Karpas-422 (cell line): Measurements from ENCODE around the gene E2F6. TPM values are rescaled to one million over a fixed set of nuclear protein-coding genes. Genes with fewer than 3 reads are reported as not detected.
A peak's percentile ranks its signal among the peaks of the same experiment; 100 is the strongest.

Experiments
- DNase-seq: peaks from one replicate; pipeline ENCODE4 v3.0.0-alpha.2; 2015
- H2AFZ ChIP-seq: fragments of 200-600 bp; sonication (generic); 2 replicates; pipeline ENCODE4 v1.6.1; 2014; ENCODE audit warnings: antibody characterized with exemption, low read length, mixed read lengths
- H3K27ac ChIP-seq: fragments of 200-600 bp; sonication (generic); 2 replicates; pipeline ENCODE4 v1.5.1; 2014; ENCODE audit warnings: mild to moderate bottlenecking, low read length, moderate library complexity
- H3K27me3 ChIP-seq: fragments of 200-600 bp; sonication (generic); 2 replicates; pipeline ENCODE4 v1.6.1; 2014; ENCODE audit warnings: low read length, mixed read lengths
- H3K36me3 ChIP-seq: fragments of 200-600 bp; sonication (generic); 2 replicates; pipeline ENCODE4 v1.6.1; 2014; ENCODE audit warnings: low read length, mixed read lengths; ENCODE audit not compliant: insufficient read depth
- H3K4me1 ChIP-seq: fragments of 200-600 bp; sonication (generic); 2 replicates; pipeline ENCODE4 v1.6.1; 2014; ENCODE audit warnings: mild to moderate bottlenecking, low read length, mixed read lengths
- H3K4me2 ChIP-seq: fragments of 200-600 bp; sonication (generic); 2 replicates; pipeline ENCODE4 v1.6.1; 2014; ENCODE audit warnings: low read length, low read depth, mild to moderate bottlenecking; ENCODE audit not compliant: poor library complexity, severe bottlenecking
- H3K4me3 ChIP-seq: fragments of 200-600 bp; sonication (generic); 2 replicates; pipeline ENCODE4 v1.5.1; 2014; ENCODE audit warnings: mild to moderate bottlenecking, antibody characterized with exemption, low read length, mixed read lengths
- H3K79me2 ChIP-seq: fragments of 200-600 bp; sonication (generic); 2 replicates; pipeline ENCODE4 v1.6.1; 2014; ENCODE audit warnings: mild to moderate bottlenecking, low read length, mixed read lengths
- H3K9ac ChIP-seq: fragments of 200-600 bp; sonication (generic); 2 replicates; pipeline ENCODE4 v1.6.0; 2014; ENCODE audit warnings: low read length
- H3K9me2 ChIP-seq: fragments of 200-600 bp; sonication (generic), shearing (Covaris generic); replicated peaks from 2 replicates; pipeline ENCODE4 v1.6.0; 2014; ENCODE audit warnings: mild to moderate bottlenecking, low read length, moderate library complexity; ENCODE audit not compliant: insufficient read depth
- H3K9me3 ChIP-seq: fragments of 300-700, 200-600 bp; sonication (generic); 2 replicates; pipeline ENCODE4 v1.6.1; 2014; ENCODE audit warnings: low read length, mixed read lengths
- H4K20me1 ChIP-seq: fragments of 200-600 bp; sonication (generic); 2 replicates; pipeline ENCODE4 v1.6.1; 2014; ENCODE audit warnings: mild to moderate bottlenecking, antibody characterized with exemption, low read length, low read depth; ENCODE audit not compliant: insufficient read depth
- total RNA-seq: library from RNA; depleted of rRNA; stranded (reverse); fragments of >200 nt; shearing (Covaris generic); gene quantifications from 2 replicates; pipeline ENCODE4 v1.2.3, GENCODE V29; 2014; ENCODE audit warnings: low replicate concordance

The E2F6 gene
- total RNA-seq, 1 experiment from 2014 or later: 11.5 TPM

- no peaks in the 10 kb centered on the region for H4K20me1 ChIP-seq
- peaks cover 8% of the 10 kb centered on the region; the same call in 1 of the 2 replicates for H3K9me3 ChIP-seq
- no peaks in the 10 kb centered on the region for H3K36me3 ChIP-seq
- no peak overlapping the region for H3K4me3 ChIP-seq
- H2AFZ ChIP-seq: no peak overlapping the region
- no peak overlapping the region for H3K27ac ChIP-seq
- no peaks in the 10 kb centered on the region for H3K27me3 ChIP-seq
- H3K79me2 ChIP-seq: no peaks in the 10 kb centered on the region
- no peak overlapping the region for H3K4me2 ChIP-seq
- no peaks in the 10 kb centered on the region for H3K4me1 ChIP-seq
- no peaks in the 10 kb centered on the region for H3K9me2 ChIP-seq
- no peak for DNase-seq
- no peak overlapping the region for H3K9ac ChIP-seq
Observed at GRCh38 chr2:11422491-11422865, 43.5 kb downstream of the E2F6 start.

GRCh38 chr2:11421863-11422490 lies 44.0 kb downstream of the E2F6 start:
- Histone ChIP-seq H3K4me1 (no peaks in the 10 kb centered on the region), H3K9me3 (peaks cover 13% of the 10 kb centered on the region; the same call in 1 of the 2 replicates), H3K4me3 (no peak overlapping the region), H3K36me3 (no peaks in the 10 kb centered on the region), H2AFZ (no peak overlapping the region), H4K20me1 (no peaks in the 10 kb centered on the region), H3K4me2 (no peak overlapping the region), H3K9me2 (no peaks in the 10 kb centered on the region), H3K27ac (no peak overlapping the region), H3K27me3 (no peaks in the 10 kb centered on the region), H3K79me2 (no peaks in the 10 kb centered on the region), H3K9ac (no peak overlapping the region)
- no peak for DNase-seq

- no peak overlapping the region for H2AFZ ChIP-seq
- H3K27ac ChIP-seq: no peak overlapping the region
- H3K9me3 ChIP-seq: peaks cover 13% of the 10 kb centered on the region; the same call in 1 of the 2 replicates
- no peak overlapping the region for H3K4me3 ChIP-seq
- no peak overlapping the region for H3K9ac ChIP-seq
- no peaks in the 10 kb centered on the region for H3K4me1 ChIP-seq
- no peaks in the 10 kb centered on the region for H3K79me2 ChIP-seq
- no peak overlapping the region for H3K4me2 ChIP-seq
- H3K36me3 ChIP-seq: no peaks in the 10 kb centered on the region
- no peak for DNase-seq
- no peaks in the 10 kb centered on the region for H4K20me1 ChIP-seq
- H3K9me2 ChIP-seq: no peaks in the 10 kb centered on the region
- no peaks in the 10 kb centered on the region for H3K27me3 ChIP-seq
Observed at GRCh38 chr2:11420671-11421070, 45.3 kb downstream of the E2F6 start.

- Histone ChIP-seq H3K36me3 (no peaks in the 10 kb centered on the region), H3K4me3 (no peak overlapping the region)
Observed at GRCh38 chr2:11420190-11420589, 45.8 kb downstream of the E2F6 start.

GRCh38 chr2:11419781-11420180 lies 46.2 kb downstream of the E2F6 start:
- H3K4me2 ChIP-seq: no peak overlapping the region
- no peaks in the 10 kb centered on the region for H3K4me1 ChIP-seq
- H3K36me3 ChIP-seq: no peaks in the 10 kb centered on the region
- DNase-seq: no peak
- no peak overlapping the region for H3K4me3 ChIP-seq
- H4K20me1 ChIP-seq: no peaks in the 10 kb centered on the region
- H3K9me2 ChIP-seq: no peaks in the 10 kb centered on the region
- no peak overlapping the region for H3K27ac ChIP-seq
- no peak overlapping the region for H3K9ac ChIP-seq
- H3K79me2 ChIP-seq: no peaks in the 10 kb centered on the region
- H3K27me3 ChIP-seq: no peaks in the 10 kb centered on the region
- no peak overlapping the region for H2AFZ ChIP-seq
- peaks cover 13% of the 10 kb centered on the region; the same call in 1 of the 2 replicates for H3K9me3 ChIP-seq

More at GRCh38 chr2:11420190-11420589, 45.8 kb downstream of the E2F6 start:
- no peaks in the 10 kb centered on the region for H3K27me3 ChIP-seq
- no peak overlapping the region for H3K9ac ChIP-seq
- no peaks in the 10 kb centered on the region for H3K79me2 ChIP-seq
- H3K9me2 ChIP-seq: no peaks in the 10 kb centered on the region
- H3K4me2 ChIP-seq: no peak overlapping the region
- no peaks in the 10 kb centered on the region for H3K4me1 ChIP-seq
- no peak for DNase-seq
- no peaks in the 10 kb centered on the region for H4K20me1 ChIP-seq
- no peak overlapping the region for H2AFZ ChIP-seq
- peaks cover 13% of the 10 kb centered on the region; the same call in 1 of the 2 replicates for H3K9me3 ChIP-seq
- no peak overlapping the region for H3K27ac ChIP-seq

- Histone ChIP-seq H3K9me3 (peaks cover 13% of the 10 kb centered on the region; the same call in 1 of the 2 replicates), H3K36me3 (no peaks in the 10 kb centered on the region), H3K9ac (no peak overlapping the region), H3K4me2 (no peak overlapping the region), H3K4me1 (no peaks in the 10 kb centered on the region), H3K27ac (no peak overlapping the region), H3K9me2 (no peaks in the 10 kb centered on the region), H3K79me2 (no peaks in the 10 kb centered on the region), H2AFZ (no peak overlapping the region), H4K20me1 (no peaks in the 10 kb centered on the region), H3K27me3 (no peaks in the 10 kb centered on the region), H3K4me3 (no peak overlapping the region)
- DNase-seq: peak; percentile 66
Observed at GRCh38 chr2:11417946-11418585, 47.9 kb downstream of the E2F6 start.

GRCh38 chr2:11416931-11417330 lies 49.0 kb downstream of the E2F6 start:
- H4K20me1 ChIP-seq: no peaks in the 10 kb centered on the region
- H3K4me1 ChIP-seq: 0 out of 2 replicates have a peak, but pooled peaks cover under 1% of the 10 kb centered on the region
- no peaks in the 10 kb centered on the region for H3K79me2 ChIP-seq
- no peak for DNase-seq
- H3K9me2 ChIP-seq: no peaks in the 10 kb centered on the region
- no peaks in the 10 kb centered on the region for H3K36me3 ChIP-seq
- H3K27me3 ChIP-seq: no peaks in the 10 kb centered on the region
- no peak overlapping the region for H3K27ac ChIP-seq
- H3K4me2 ChIP-seq: no peak overlapping the region
- no peak overlapping the region for H3K9ac ChIP-seq
- no peak overlapping the region for H2AFZ ChIP-seq
- H3K9me3 ChIP-seq: peaks cover 13% of the 10 kb centered on the region; the same call in 1 of the 2 replicates
- no peak overlapping the region for H3K4me3 ChIP-seq

GRCh38 chr2:11416186-11416585 lies 49.8 kb downstream of the E2F6 start:
- Histone ChIP-seq H3K4me1 (0 out of 2 replicates have a peak, but pooled peaks cover 3% of the 10 kb centered on the region), H2AFZ (no peak overlapping the region), H3K27me3 (no peaks in the 10 kb centered on the region), H4K20me1 (no peaks in the 10 kb centered on the region), H3K4me2 (no peak overlapping the region), H3K9me3 (peaks cover 13% of the 10 kb centered on the region; the same call in 1 of the 2 replicates), H3K9me2 (no peaks in the 10 kb centered on the region), H3K9ac (no peak overlapping the region), H3K79me2 (no peaks in the 10 kb centered on the region), H3K36me3 (no peaks in the 10 kb centered on the region), H3K27ac (no peak overlapping the region), H3K4me3 (no peak overlapping the region)
- no peak for DNase-seq
